Measurements from ENCODE around the gene EIF3D.
A peak's percentile ranks its signal among the peaks of the same experiment; 100 is the strongest.

The EIF3D gene

DNA sequence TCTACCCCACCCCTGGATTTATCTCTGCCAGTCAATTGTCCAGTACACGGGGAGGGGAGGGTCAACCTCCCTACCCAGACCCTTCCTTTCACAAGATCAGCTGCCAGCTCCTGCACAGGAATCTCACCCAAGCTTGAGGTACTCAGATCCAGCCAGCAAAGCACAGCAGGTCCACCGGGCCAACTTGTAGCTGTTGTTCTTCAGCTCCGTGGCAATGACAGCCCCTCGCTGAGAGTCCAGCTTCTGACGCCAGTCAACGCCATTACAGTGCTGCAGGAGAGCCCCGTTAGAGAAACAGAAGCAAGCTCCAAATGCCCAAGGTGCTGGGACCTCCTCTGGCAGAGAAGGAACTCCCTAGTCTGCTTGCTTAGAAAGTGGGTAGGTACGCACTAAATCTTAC is 16.6 kb downstream of the EIF3D start:
- Histone ChIP-seq H3K4me3 (ENCODE audit: low read depth in 1 of 5, low read length in 5 of 5) (no peak overlapping the region), H3K9me3 (ENCODE audit: control insufficient read depth in 5 of 5, low read length in 5 of 5) (no peaks in the 10 kb centered on the region), H3K4me1 (ENCODE audit: control insufficient read depth in 5 of 5, insufficient read depth in 5 of 5, low read length in 5 of 5) (peaks cover under 1 to 25% (median 7%) of the 10 kb centered on the region in 5 donors), H3K27me3 (ENCODE audit: control insufficient read depth in 5 of 5, insufficient read depth in 4 of 5, low read length in 5 of 5) (no peaks in the 10 kb centered on the region), H3K9ac (ENCODE audit: low read length in 5 of 5) (no peak overlapping the region), H3K27ac (ENCODE audit: low read depth, low read length) (no peak overlapping the region), H3K36me3 (ENCODE audit: control insufficient read depth in 5 of 5, insufficient read depth in 5 of 5, low read length in 5 of 5) (peaks cover 12 to 71% (median 67%) of the 10 kb centered on the region in 5 donors)

DNA sequence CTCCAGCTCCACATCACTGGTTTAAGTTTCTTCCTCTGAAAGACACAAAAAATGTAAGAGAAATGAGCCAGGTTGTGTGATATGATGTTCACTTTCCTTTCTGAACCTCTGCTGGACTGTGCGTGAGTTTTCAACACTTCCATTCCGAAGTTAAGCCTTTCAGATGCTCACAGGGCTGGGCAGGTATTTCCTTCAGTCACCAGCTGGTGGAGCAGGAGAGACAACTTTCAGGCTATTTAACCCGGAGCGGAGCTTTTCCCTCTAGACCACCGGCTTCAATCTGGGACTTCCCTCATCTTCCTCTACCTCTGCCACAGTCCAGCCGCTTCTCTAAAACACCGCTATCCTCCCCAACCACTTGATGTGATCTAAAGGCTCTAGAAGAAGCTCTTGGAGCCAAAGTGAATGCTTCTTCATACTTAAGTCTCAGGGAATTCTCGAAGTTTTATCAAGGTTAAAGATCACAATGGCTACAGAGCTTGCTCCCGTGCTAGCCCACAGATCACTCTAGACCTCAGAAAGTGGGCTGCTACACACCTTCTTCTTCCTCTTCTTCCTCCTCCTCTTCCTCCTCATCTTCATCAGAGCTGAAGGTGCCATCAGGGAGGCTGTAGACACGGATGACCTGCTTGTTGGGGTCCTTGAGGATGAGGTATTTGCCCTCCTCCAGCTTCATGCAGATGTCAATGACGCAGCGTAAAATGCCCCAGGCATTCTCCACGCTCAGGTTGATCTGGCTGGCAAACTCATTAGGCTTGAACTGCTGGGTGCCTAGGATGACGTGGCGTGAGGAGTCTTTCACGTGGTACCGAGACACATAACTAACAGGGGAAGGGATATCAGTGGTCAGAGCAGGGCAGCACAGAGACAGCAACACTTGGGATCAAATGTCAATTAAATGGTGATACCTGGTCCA is 17.7 kb downstream of the EIF3D start:
- Histone ChIP-seq H3K27ac (ENCODE audit: low read depth, low read length) (no peak overlapping the region), H3K36me3 (ENCODE audit: control insufficient read depth in 5 of 5, insufficient read depth in 5 of 5, low read length in 5 of 5) (peaks cover 11 to 60% (median 56%) of the 10 kb centered on the region in 5 donors)

DNA sequence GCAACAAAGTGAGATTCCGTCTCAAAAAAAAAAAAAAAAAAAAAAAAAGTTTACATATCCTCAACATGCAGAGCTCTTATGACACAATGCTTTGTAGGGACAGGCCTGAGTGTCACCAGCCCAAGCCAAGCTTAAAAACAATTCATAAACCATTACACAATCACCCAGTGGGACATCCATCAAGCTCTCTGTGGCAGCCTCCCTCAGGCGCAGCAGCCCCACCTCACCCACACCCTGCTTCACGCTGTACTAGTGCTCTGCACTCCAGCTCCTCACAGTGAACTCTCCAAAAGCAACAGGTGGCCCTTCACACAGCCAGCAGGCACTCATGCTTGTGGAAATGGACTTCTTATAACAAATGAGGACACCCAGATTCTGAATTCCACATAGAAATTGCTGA is 18.6 kb downstream of the EIF3D start:
- no peak overlapping the region for H3K9ac ChIP-seq (ENCODE audit: low read length in 5 of 5)

More for the DNA sequence above, 17.7 kb downstream of the EIF3D start:
- H3K9me3 ChIP-seq (ENCODE audit: control insufficient read depth in 5 of 5, low read length in 5 of 5): no peaks in the 10 kb centered on the region
- no peak overlapping the region for H3K9ac ChIP-seq (ENCODE audit: low read length in 5 of 5)
- no peak overlapping the region for H3K4me3 ChIP-seq (ENCODE audit: low read depth in 1 of 5, low read length in 5 of 5)
- peaks cover 3 to 37% (median 16%) of the 10 kb centered on the region in 5 donors for H3K4me1 ChIP-seq (ENCODE audit: control insufficient read depth in 5 of 5, insufficient read depth in 5 of 5, low read length in 5 of 5)
- H3K27me3 ChIP-seq (ENCODE audit: control insufficient read depth in 5 of 5, insufficient read depth in 4 of 5, low read length in 5 of 5): no peaks in the 10 kb centered on the region

DNA sequence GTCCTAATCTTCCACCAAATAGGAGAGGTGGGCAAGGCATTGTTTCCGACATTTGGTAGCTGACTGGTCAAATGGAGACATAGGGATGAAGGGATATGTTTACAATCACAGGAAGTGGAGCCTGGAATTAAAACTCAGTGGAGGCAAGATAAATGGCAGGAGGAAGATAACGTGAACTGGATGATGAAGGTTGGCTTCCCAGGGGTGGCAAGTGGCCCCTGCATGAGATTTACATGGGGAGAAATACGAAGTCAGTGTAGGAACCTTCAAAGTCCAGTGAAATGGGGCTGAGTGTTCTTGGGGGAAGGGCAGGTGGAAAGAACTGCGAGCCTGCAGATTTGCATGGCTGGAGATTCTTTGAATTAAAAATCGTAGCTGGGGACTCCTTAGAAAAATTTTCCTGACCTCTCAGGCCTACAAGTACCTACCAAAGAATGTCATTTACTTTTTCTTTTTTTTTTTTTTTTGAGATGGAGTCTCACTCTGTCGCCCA is 21.4 kb downstream of the EIF3D start:
- peak overlapping the region in 3 of 5 donors; percentile 0 to 75 (median 4) for H3K9ac ChIP-seq (ENCODE audit: low read length in 5 of 5)
- no peaks in the 10 kb centered on the region for H3K27me3 ChIP-seq (ENCODE audit: control insufficient read depth in 5 of 5, insufficient read depth in 4 of 5, low read length in 5 of 5)

More for the DNA sequence above, 18.6 kb downstream of the EIF3D start:
- no peak overlapping the region for H3K4me3 ChIP-seq (ENCODE audit: low read depth in 1 of 5, low read length in 5 of 5)
- H3K27me3 ChIP-seq (ENCODE audit: control insufficient read depth in 5 of 5, insufficient read depth in 4 of 5, low read length in 5 of 5): no peaks in the 10 kb centered on the region
- peaks cover 3 to 43% (median 22%) of the 10 kb centered on the region in 5 donors for H3K4me1 ChIP-seq (ENCODE audit: control insufficient read depth in 5 of 5, insufficient read depth in 5 of 5, low read length in 5 of 5)
- no peak overlapping the region for H3K27ac ChIP-seq (ENCODE audit: low read depth, low read length)
- peaks cover 7 to 51% (median 48%) of the 10 kb centered on the region in 5 donors for H3K36me3 ChIP-seq (ENCODE audit: control insufficient read depth in 5 of 5, insufficient read depth in 5 of 5, low read length in 5 of 5)
- no peaks in the 10 kb centered on the region for H3K9me3 ChIP-seq (ENCODE audit: control insufficient read depth in 5 of 5, low read length in 5 of 5)

DNA sequence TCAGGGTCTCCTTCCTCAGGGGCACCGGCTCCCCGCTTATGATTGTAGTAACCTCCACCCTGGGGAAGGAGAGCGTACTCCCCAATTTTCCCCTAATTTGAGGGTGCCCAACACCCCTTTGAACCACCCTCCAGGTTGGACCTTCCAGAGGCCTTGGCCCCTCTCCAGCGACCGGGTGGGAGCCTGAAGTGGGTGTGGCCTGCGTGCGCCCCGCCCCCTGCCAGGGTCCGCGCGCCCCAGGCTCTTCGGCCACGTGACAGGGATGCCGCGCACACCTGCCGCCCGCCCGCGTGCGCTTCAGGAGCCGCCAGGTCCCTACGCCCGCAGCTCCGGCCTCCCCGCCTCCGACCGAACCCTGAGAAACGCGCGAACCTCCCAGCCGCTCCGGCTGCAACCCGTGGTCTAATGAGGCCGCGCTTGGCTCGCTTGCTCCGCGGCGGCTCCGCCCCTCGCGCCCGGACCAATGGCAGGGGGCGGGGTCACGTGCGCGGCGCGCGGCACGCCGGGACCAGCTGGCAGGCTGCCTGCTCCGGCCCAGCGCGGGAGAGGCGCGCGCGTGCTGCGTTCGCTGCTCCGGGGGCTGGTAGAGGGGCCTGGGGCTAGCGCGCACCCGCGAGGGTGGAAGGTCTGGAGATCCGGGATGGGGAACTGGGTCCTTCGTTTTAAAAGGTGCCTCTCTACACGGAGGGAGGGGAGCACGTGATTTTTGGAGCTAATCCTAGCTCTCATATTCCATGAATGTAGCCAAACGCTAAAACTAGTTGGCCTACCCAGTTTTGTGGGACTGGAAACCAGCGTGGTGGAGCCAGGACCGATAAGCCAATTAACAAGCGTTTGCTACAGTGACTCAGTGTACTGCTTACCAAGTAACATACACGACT is 22.1 kb downstream of the EIF3D start, which contains the start of gene FOXRED2:
Gene FOXRED2, minus strand, starts transcription at position 404 of the 881 bp plus-strand sequence. CDS start 618 bp downstream, outside the sequence.
- peaks cover 3 to 45% (median 25%) of the 10 kb centered on the region in 5 donors for H3K4me1 ChIP-seq (ENCODE audit: control insufficient read depth in 5 of 5, insufficient read depth in 5 of 5, low read length in 5 of 5)
- peaks cover 0 to 32% (median 21%) of the 10 kb centered on the region in 5 donors for H3K36me3 ChIP-seq (ENCODE audit: control insufficient read depth in 5 of 5, insufficient read depth in 5 of 5, low read length in 5 of 5)
- H3K4me3 ChIP-seq (ENCODE audit: low read depth in 1 of 5, low read length in 5 of 5): peak within 1 kb of the TSS; percentile 50 to 77 (median 67)
- H3K27me3 ChIP-seq (ENCODE audit: control insufficient read depth in 5 of 5, insufficient read depth in 4 of 5, low read length in 5 of 5): no peaks in the 10 kb centered on the region
- peak within 1 kb of the TSS; percentile 50 for H3K27ac ChIP-seq (ENCODE audit: low read depth, low read length)
- no peaks in the 10 kb centered on the region for H3K9me3 ChIP-seq (ENCODE audit: control insufficient read depth in 5 of 5, low read length in 5 of 5)
- peak within 1 kb of the TSS in 4 of 5 donors; percentile 11 to 75 (median 42) for H3K9ac ChIP-seq (ENCODE audit: low read length in 5 of 5)

More for the DNA sequence above, 21.4 kb downstream of the EIF3D start:
- peak overlapping the region; percentile 50 for H3K27ac ChIP-seq (ENCODE audit: low read depth, low read length)
- peaks cover 3 to 45% (median 25%) of the 10 kb centered on the region in 5 donors for H3K4me1 ChIP-seq (ENCODE audit: control insufficient read depth in 5 of 5, insufficient read depth in 5 of 5, low read length in 5 of 5)
- peaks cover under 1 to 33% (median 27%) of the 10 kb centered on the region in 5 donors for H3K36me3 ChIP-seq (ENCODE audit: control insufficient read depth in 5 of 5, insufficient read depth in 5 of 5, low read length in 5 of 5)
- H3K4me3 ChIP-seq (ENCODE audit: low read depth in 1 of 5, low read length in 5 of 5): peak overlapping the region; percentile 50 to 77 (median 67)
- H3K9me3 ChIP-seq (ENCODE audit: control insufficient read depth in 5 of 5, low read length in 5 of 5): no peaks in the 10 kb centered on the region

DNA sequence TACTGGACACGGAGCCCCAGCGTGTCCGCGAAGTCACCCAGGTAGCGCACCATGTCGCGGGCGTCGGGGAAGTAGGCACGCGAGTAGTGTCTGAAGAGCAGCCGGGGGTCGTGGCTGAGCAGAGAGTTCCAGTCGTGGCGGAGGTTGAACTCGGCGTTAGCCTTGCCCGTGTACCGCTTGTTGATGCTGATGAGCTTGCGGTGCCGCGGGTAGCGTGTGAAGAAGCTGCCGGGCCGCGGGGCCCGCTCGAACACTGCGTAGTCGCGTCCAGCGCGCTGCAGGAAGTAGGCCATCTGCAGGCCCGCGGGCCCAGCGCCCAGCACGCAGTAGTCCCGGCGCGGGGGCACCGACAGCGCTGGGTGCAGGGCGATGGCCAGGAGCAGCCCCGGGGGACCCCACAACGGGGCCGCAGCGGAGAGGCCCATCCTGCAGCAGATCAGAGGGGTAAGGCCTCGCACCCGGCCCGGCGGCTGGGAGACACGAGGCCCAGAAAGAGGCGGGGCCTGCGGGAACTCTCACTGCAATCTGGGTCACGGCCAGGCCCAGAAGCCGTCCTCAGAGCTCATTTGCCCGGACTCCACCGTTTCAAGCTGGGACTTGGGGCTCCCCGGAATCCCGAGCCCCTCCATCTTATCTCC is 22.8 kb downstream of the EIF3D start:
- Histone ChIP-seq H3K9ac (ENCODE audit: low read length in 5 of 5) (peak overlapping the region in 2 of 5 donors; percentile 11 to 33), H3K4me1 (ENCODE audit: control insufficient read depth in 5 of 5, insufficient read depth in 5 of 5, low read length in 5 of 5) (peaks cover 3 to 43% (median 25%) of the 10 kb centered on the region in 5 donors), H3K9me3 (ENCODE audit: control insufficient read depth in 5 of 5, low read length in 5 of 5) (no peaks in the 10 kb centered on the region), H3K27me3 (ENCODE audit: control insufficient read depth in 5 of 5, insufficient read depth in 4 of 5, low read length in 5 of 5) (no peaks in the 10 kb centered on the region), H3K4me3 (ENCODE audit: low read depth in 1 of 5, low read length in 5 of 5) (peak overlapping the region; percentile 50 to 77 (median 66)), H3K36me3 (ENCODE audit: control insufficient read depth in 5 of 5, insufficient read depth in 5 of 5, low read length in 5 of 5) (peaks cover 0 to 27% (median 14%) of the 10 kb centered on the region in 5 donors), H3K27ac (ENCODE audit: low read depth, low read length) (no peak overlapping the region)

DNA sequence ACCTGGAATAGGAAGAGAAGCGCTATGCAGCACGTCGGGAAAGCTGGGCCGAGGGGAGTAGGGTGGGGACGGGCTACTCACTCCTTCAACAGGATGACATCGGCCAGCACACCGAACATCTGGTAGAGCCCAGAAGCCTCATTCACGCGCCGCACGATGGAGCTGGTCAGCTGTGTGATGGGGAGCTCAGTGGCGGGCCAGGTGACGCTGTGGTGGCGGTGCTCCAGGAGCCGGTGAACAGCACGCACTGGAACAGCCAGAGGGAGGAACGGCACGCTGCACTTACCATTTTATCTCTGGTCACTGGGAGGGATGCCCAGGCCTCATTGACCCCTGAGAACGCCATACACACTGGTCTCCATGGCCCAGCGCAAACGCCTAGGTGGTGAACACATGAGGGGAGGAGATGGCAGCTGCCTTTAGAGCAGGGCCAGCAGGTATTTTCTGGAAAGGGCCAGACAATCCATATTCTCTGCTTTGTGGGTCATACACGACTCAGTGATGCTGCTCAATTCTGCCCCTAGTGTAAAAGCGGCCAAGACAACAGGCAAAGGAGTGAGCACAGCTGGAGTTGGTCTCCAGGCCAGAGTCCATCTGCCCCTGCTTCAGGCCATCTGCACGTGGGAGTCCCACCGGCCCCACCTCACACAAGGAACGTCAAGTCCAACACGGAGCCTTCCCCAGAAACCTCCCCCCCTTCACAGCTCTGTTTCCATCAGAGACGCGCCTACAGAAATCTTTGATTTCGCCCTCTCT is 30.9 kb downstream of the EIF3D start:
- H3K4me3 ChIP-seq (ENCODE audit: low read depth in 1 of 5, low read length in 5 of 5): no peak overlapping the region
- no peaks in the 10 kb centered on the region for H3K27me3 ChIP-seq (ENCODE audit: control insufficient read depth in 5 of 5, insufficient read depth in 4 of 5, low read length in 5 of 5)
- no peak overlapping the region for H3K27ac ChIP-seq (ENCODE audit: low read depth, low read length)
- peaks cover 0 to 51% (median 31%) of the 10 kb centered on the region in 5 donors for H3K36me3 ChIP-seq (ENCODE audit: control insufficient read depth in 5 of 5, insufficient read depth in 5 of 5, low read length in 5 of 5)
- peaks cover 0 to 14% (median 4%) of the 10 kb centered on the region in 5 donors for H3K4me1 ChIP-seq (ENCODE audit: control insufficient read depth in 5 of 5, insufficient read depth in 5 of 5, low read length in 5 of 5)
- no peaks in the 10 kb centered on the region for H3K9me3 ChIP-seq (ENCODE audit: control insufficient read depth in 5 of 5, low read length in 5 of 5)
- no peak overlapping the region for H3K9ac ChIP-seq (ENCODE audit: low read length in 5 of 5)

DNA sequence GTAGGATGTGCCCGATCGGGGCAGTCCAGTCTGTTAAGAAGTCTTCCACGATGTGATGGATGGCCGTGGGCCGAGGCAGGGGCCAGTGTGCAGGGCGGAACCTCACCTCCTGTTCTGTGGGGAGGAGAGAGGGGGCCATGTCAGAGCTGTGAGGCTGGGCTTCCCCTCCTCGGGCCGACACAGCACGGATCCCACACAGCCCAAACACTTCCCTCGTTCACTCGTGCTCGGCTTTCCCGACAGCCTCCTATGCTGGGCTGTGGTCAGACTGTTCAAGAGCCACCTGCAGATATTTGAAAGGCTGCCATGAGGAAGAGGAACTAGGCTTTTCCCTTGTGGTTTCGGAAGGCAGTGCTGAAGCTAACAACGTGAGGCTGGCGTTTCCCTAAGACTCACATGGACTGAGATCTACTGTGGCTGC is 35.3 kb downstream of the EIF3D start:
- Histone ChIP-seq H3K4me3 (ENCODE audit: low read depth in 1 of 5, low read length in 5 of 5) (no peak overlapping the region), H3K27me3 (ENCODE audit: control insufficient read depth in 5 of 5, insufficient read depth in 4 of 5, low read length in 5 of 5) (no peaks in the 10 kb centered on the region), H3K27ac (ENCODE audit: low read depth, low read length) (no peak overlapping the region), H3K36me3 (ENCODE audit: control insufficient read depth in 5 of 5, insufficient read depth in 5 of 5, low read length in 5 of 5) (peaks cover 0 to 62% (median 51%) of the 10 kb centered on the region in 5 donors), H3K9me3 (ENCODE audit: control insufficient read depth in 5 of 5, low read length in 5 of 5) (no peaks in the 10 kb centered on the region), H3K4me1 (ENCODE audit: control insufficient read depth in 5 of 5, insufficient read depth in 5 of 5, low read length in 5 of 5) (peaks cover 0 to 26% (median 10%) of the 10 kb centered on the region in 5 donors), H3K9ac (ENCODE audit: low read length in 5 of 5) (no peak overlapping the region)

Measured in subcutaneous abdominal adipose tissue (tissue), 5 donors.